ENCODE measurements around the gene PDE1A. TPM values are rescaled to one million over a fixed set of nuclear protein-coding genes. Genes with fewer than 3 reads are reported as not detected.

PDE1A gene
- total and polyA plus RNA-seq, 2 of the 13 experiments (the other 11 are each of a cell fraction or from before 2014, with no cell fraction given) = not detected

DNA sequence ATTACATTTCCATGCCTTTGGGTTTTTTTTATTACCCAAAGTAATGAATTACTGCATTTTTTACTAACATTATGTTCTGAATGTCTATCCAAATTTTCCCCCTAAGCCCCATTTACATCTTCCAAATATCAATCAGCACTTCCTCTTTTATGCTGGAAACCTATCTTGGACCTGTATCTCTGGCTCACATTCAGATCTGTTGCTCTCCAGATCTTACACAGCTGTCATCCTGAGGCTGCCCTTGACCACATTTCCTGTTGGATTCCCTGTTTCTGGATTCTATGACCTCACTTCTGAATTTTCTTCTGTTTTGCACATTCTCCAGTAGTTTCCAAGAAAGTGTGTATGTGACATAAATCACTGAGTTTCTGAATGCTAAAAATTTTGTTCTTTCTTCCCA is 146.7 kb downstream of the PDE1A start:
- no peaks in the 10 kb centered on the region for H3K4me1 ChIP-seq (ENCODE audit: insufficient read depth, low read length)
- no TSS peak for BruUV-seq (replicated peaks)
- ATAC-seq = no peak
- H4K20me1 ChIP-seq (ENCODE audit: insufficient read depth, low read length) = no peaks in the 10 kb centered on the region
- no peaks in the 10 kb centered on the region for H3K36me3 ChIP-seq (replicated peaks in 1 of 2; ENCODE audit: control insufficient read depth in 1 of 2, insufficient read depth in 2 of 2, low read length in 2 of 2)
- H3K9ac ChIP-seq (ENCODE audit: insufficient read depth, low read depth, low read length) = no peak overlapping the region
- peaks cover 17% of the 10 kb centered on the region; the same call in 1 of the 2 replicates for H3K9me3 ChIP-seq (ENCODE audit: low read length)
- H3K4me2 ChIP-seq (ENCODE audit: low read depth, low read length) = no peak overlapping the region
- no peak overlapping the region for H3K4me3 ChIP-seq (replicated peaks in 1 of 3; ENCODE audit: insufficient read depth in 1 of 3, low read depth in 2 of 3, low read length in 3 of 3)
- DNase-seq (ENCODE audit: low spot score) = no peak
- intact Hi-C loops (cut with micrococcal nuclease; ENCODE audit: unreplicated experiment) = no loop called here
- no peak for FAIRE-seq
- no peaks in the 10 kb centered on the region for H3K27me3 ChIP-seq (ENCODE audit: control insufficient read depth in 1 of 2, insufficient read depth in 2 of 2, low read length in 2 of 2)
- H3K27ac ChIP-seq (ENCODE audit: extremely low read length, insufficient read depth, low read length) = no peak overlapping the region
- no peaks in the 10 kb centered on the region for H3K79me2 ChIP-seq (ENCODE audit: insufficient read depth, low read length)
- no peak overlapping the region for H2AFZ ChIP-seq (ENCODE audit: low read length)
- in situ Hi-C loops (cut with HindIII; ENCODE audit: extremely low pct_ligation_motif_present, low pct_unique_long_range_greater_than_20kb) = no loop called here
- POLR2A ChIA-PET = no interaction called here
- CTCF ChIA-PET (ENCODE audit: low intra/inter-chr PET ratio, low total read pairs) = no interaction called here
- TF ChIP-seq DMAP1 (CRISPR knock-in tag; IDR thresholded peaks at IDR 0.05) (no peak), ERF (CRISPR knock-in tag; IDR thresholded peaks at IDR 0.05) (no peak), RFXAP (CRISPR knock-in tag; IDR thresholded peaks at IDR 0.05; ENCODE audit: borderline replicate concordance) (no peak), XBP1 (CRISPR knock-in tag; IDR thresholded peaks at IDR 0.05) (no peak), ZNF841 (CRISPR knock-in tag; IDR thresholded peaks at IDR 0.05; ENCODE audit: borderline replicate concordance) (no peak), SMARCE1 (IDR thresholded peaks at IDR 0.05; ENCODE audit: borderline replicate concordance) (no peak), SMYD3 (CRISPR knock-in tag; IDR thresholded peaks at IDR 0.05) (no peak), MAFG (CRISPR knock-in tag; IDR thresholded peaks at IDR 0.05) (no peak), EZH2 (conservative IDR thresholded peaks at IDR 0.05; ENCODE audit: low read depth, low read length) (no peak), U2AF1 (optimal IDR thresholded peaks at IDR 0.05; ENCODE audit: low read depth, low read length) (no peak), ONECUT2 (CRISPR knock-in tag; IDR thresholded peaks at IDR 0.05) (no peak)
- TF ChIP-seq, protein P1, sequence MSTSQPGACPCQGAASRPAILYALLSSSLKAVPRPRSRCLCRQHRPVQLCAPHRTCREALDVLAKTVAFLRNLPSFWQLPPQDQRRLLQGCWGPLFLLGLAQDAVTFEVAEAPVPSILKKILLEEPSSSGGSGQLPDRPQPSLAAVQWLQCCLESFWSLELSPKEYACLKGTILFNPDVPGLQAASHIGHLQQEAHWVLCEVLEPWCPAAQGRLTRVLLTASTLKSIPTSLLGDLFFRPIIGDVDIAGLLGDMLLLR (CRISPR knock-in tag; IDR thresholded peaks at IDR 0.05) = no peak
- TF ChIP-seq, protein P2, sequence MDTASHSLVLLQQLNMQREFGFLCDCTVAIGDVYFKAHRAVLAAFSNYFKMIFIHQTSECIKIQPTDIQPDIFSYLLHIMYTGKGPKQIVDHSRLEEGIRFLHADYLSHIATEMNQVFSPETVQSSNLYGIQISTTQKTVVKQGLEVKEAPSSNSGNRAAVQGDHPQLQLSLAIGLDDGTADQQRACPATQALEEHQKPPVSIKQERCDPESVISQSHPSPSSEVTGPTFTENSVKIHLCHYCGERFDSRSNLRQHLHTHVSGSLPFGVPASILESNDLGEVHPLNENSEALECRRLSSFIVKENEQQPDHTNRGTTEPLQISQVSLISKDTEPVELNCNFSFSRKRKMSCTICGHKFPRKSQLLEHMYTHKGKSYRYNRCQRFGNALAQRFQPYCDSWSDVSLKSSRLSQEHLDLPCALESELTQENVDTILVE (CRISPR knock-in tag; IDR thresholded peaks at IDR 0.05) = no peak
- TF ChIP-seq, protein P3, sequence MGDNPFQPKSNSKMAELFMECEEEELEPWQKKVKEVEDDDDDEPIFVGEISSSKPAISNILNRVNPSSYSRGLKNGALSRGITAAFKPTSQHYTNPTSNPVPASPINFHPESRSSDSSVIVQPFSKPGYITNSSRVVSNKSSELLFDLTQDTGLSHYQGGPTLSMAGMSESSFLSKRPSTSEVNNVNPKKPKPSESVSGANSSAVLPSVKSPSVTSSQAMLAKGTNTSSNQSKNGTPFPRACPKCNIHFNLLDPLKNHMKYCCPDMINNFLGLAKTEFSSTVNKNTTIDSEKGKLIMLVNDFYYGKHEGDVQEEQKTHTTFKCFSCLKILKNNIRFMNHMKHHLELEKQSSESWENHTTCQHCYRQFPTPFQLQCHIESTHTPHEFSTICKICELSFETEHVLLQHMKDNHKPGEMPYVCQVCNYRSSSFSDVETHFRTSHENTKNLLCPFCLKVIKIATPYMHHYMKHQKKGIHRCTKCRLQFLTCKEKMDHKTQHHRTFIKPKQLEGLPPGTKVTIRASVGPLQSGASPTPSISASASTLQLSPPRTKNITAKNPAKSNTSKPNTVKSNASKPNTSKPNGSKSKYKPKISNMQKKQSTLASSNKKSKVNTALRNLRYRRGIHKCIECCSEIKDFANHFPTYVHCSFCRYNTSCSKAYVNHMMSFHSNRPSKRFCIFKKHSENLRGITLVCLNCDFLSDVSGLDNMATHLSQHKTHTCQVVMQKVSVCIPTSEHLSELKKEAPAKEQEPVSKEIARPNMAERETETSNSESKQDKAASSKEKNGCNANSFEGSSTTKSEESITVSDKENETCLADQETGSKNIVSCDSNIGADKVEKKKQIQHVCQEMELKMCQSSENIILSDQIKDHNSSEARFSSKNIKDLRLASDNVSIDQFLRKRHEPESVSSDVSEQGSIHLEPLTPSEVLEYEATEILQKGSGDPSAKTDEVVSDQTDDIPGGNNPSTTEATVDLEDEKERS (CRISPR knock-in tag; IDR thresholded peaks at IDR 0.05) = no peak
- TF ChIP-seq, protein P4, sequence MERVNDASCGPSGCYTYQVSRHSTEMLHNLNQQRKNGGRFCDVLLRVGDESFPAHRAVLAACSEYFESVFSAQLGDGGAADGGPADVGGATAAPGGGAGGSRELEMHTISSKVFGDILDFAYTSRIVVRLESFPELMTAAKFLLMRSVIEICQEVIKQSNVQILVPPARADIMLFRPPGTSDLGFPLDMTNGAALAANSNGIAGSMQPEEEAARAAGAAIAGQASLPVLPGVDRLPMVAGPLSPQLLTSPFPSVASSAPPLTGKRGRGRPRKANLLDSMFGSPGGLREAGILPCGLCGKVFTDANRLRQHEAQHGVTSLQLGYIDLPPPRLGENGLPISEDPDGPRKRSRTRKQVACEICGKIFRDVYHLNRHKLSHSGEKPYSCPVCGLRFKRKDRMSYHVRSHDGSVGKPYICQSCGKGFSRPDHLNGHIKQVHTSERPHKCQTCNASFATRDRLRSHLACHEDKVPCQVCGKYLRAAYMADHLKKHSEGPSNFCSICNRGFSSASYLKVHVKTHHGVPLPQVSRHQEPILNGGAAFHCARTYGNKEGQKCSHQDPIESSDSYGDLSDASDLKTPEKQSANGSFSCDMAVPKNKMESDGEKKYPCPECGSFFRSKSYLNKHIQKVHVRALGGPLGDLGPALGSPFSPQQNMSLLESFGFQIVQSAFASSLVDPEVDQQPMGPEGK (CRISPR knock-in tag; IDR thresholded peaks at IDR 0.05) = no peak
- TF ChIP-seq, protein P5, sequence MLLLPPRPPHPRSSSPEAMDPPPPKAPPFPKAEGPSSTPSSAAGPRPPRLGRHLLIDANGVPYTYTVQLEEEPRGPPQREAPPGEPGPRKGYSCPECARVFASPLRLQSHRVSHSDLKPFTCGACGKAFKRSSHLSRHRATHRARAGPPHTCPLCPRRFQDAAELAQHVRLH (CRISPR knock-in tag; IDR thresholded peaks at IDR 0.05; ENCODE audit: borderline replicate concordance, low read depth) = no peak

All from HepG2 (cell line).